ENCODE data around the gene DLK1. TPM values are rescaled to one million over a fixed set of nuclear protein-coding genes. Genes with fewer than 3 reads are reported as not detected.

DLK1 gene
- total RNA-seq: 10 to 100 TPM in 4 of 6 donors, 1 to 10 TPM in 2; 7.7 to 65.5 (median 15.2) TPM
- 10 to 100 TPM in 1 of 2 donors, 1 to 10 TPM in 1; 8.0 to 51.1 TPM for polyA plus RNA-seq

GRCh38 chr14:100726550-100727085, at the start of gene DLK1:
DLK1 (plus strand) TSS chr14:100726892; CDS start chr14:100727069, 177 bp downstream.
- TF ChIP-seq, protein P1, sequence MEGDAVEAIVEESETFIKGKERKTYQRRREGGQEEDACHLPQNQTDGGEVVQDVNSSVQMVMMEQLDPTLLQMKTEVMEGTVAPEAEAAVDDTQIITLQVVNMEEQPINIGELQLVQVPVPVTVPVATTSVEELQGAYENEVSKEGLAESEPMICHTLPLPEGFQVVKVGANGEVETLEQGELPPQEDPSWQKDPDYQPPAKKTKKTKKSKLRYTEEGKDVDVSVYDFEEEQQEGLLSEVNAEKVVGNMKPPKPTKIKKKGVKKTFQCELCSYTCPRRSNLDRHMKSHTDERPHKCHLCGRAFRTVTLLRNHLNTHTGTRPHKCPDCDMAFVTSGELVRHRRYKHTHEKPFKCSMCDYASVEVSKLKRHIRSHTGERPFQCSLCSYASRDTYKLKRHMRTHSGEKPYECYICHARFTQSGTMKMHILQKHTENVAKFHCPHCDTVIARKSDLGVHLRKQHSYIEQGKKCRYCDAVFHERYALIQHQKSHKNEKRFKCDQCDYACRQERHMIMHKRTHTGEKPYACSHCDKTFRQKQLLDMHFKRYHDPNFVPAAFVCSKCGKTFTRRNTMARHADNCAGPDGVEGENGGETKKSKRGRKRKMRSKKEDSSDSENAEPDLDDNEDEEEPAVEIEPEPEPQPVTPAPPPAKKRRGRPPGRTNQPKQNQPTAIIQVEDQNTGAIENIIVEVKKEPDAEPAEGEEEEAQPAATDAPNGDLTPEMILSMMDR (IDR thresholded peaks at IDR 0.05): no peak
- Histone ChIP-seq H3K4me3 (no peak within 1 kb of the TSS), H3K27me3 (peaks cover 0 to 2% (median 0%) of the 10 kb centered on the region in 4 donors), H3K27ac (no peak within 1 kb of the TSS), H3K9me3 (no peaks in the 10 kb centered on the region), H3K36me3 (no peaks in the 10 kb centered on the region), H3K4me1 (no peaks in the 10 kb centered on the region)
- FAIRE-seq (no peak), ATAC-seq (peak in 2 of 4 donors; percentile 19 to 39), DNase-seq (peak in 2 of 6 donors; percentile 5 to 60)
- 4 to 5% methylated on average over 27 to 75 of the region's 77 CpGs for whole genome bisulfite sequencing, 2 donors
- intact Hi-C loops (cut with DNase I): no loop called here

DNA sequence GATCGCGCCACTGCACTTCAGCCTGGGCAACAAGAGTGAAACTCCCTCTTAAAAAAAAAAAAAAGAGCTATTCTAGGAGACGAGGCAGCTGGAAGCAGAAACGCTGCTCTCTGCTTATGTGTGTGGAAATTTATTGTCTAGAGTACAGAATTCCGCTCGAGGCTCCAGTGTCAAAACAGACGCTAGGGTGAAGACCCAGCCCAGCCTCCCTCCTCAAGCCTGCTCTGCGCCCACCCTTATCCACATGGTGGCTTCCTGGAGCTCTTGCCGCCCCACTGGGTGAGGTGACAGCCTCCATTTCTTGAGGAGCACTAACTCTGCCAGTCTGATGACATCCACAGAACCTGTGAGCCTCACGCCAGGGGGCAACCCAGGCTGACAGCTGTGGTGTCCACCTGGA, 49.5 kb upstream of the DLK1 start:
- WGBS, 2 donors: 81 to 83% methylated on average over 10 of the region's 10 CpGs
- peaks cover 0 to 9% (median 0%) of the 10 kb centered on the region in 3 donors for H3K4me1 ChIP-seq
- no peak overlapping the region for H3K4me3 ChIP-seq
- intact Hi-C loops (cut with DNase I): no loop called here
- no peaks in the 10 kb centered on the region for H3K36me3 ChIP-seq
- no peaks in the 10 kb centered on the region for H3K9me3 ChIP-seq
- no peak for FAIRE-seq
- DNase-seq: no peak
- peak in 1 of 4 donors; percentile 9 for ATAC-seq
- no peaks in the 10 kb centered on the region for H3K27me3 ChIP-seq
- TF ChIP-seq, protein P1 (IDR thresholded peaks at IDR 0.05): no peak
- H3K27ac ChIP-seq: no peak overlapping the region

DNA sequence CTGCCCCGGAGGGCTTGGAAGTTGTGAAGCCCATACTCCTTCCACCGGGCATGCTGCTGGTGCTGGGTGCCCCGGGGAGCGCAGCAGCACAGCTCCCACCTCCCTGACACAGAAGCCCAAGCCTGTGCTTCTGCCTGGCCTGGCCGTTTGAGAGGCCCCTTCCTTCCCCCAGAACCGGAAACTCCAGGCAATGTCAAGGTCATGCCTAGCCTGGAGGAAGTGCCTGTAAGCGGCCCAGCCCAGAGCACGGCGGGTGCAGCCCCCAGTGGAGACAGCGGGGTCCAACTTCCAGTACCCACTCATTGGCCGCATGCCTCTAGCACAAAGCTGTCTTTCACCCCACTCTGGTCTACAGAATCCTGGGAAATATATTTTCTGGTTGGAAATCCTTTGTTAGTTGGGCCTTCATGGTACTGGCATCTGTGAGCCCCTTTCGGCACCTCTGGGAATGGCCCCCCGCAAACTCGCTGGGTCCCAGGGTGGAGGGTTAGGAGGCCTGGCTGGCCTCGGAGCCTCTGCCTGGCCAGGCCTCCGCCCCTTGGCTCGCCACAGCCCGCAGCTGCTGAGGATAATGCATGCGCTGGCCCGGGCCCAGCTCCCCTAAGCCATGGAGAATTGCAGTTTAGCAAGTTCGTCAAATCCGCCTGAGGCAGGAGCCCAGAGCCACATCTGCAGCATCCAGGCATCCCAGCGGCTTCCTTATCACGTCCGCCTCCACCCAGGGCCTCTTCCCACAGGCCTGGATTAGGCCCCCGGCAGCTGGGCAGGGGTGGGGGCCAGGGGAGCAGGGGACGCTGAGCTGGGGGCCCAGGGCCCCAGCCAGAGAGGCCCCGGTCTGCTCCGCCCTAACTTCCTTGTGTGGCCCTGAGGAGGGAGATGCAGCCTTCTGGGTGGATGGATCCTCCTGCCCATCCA, 48.9 kb upstream of the DLK1 start:
- no peak for DNase-seq

GRCh38 chr14:100678469-100678828, 48.2 kb upstream of the DLK1 start:
- whole genome bisulfite sequencing, 2 donors: 76 to 82% methylated on average over 7 of the region's 7 CpGs
- intact Hi-C loops (cut with DNase I): no loop called here
- no peak for FAIRE-seq
- Histone ChIP-seq H3K36me3 (no peaks in the 10 kb centered on the region), H3K4me3 (no peak overlapping the region), H3K27me3 (no peaks in the 10 kb centered on the region), H3K27ac (no peak overlapping the region), H3K4me1 (peaks cover 0 to under 1% (median 0%) of the 10 kb centered on the region in 3 donors), H3K9me3 (no peaks in the 10 kb centered on the region)
- DNase-seq: no peak
- ATAC-seq: no peak
- TF ChIP-seq, protein P1 (IDR thresholded peaks at IDR 0.05): no peak

More for the DNA sequence above, 48.9 kb upstream of the DLK1 start:
- ATAC-seq (peak in 2 of 4 donors; percentile 26 to 40), FAIRE-seq (no peak)
- Histone ChIP-seq H3K4me3 (no peak overlapping the region), H3K36me3 (no peaks in the 10 kb centered on the region), H3K4me1 (peaks cover 0 to 5% (median 0%) of the 10 kb centered on the region in 3 donors), H3K9me3 (no peaks in the 10 kb centered on the region), H3K27ac (no peak overlapping the region), H3K27me3 (no peaks in the 10 kb centered on the region)
- TF ChIP-seq, protein P1 (IDR thresholded peaks at IDR 0.05): no peak
- WGBS, 2 donors: 62 to 73% methylated on average over 27 to 29 of the region's 29 CpGs
- intact Hi-C loops (cut with DNase I): no loop called here

Measured in pancreas (tissue), 10 donors.